ENCODE data around the gene RARB.

Gene RARB

GRCh38 chr3:25386686-25387255 is 41.3 kb upstream of the RARB start:
- H3K4me3 ChIP-seq, result no peak overlapping the region
- no peak for DNase-seq (ENCODE audit: low spot score)
- H3K27ac ChIP-seq, result no peak overlapping the region
- TF ChIP-seq CTCF (IDR thresholded peaks at IDR 0.05), result no peak

- no peak for TF ChIP-seq CTCF (IDR thresholded peaks at IDR 0.05)
- no peak overlapping the region for H3K27ac ChIP-seq
- no peak overlapping the region for H3K4me3 ChIP-seq
- no peak for DNase-seq (ENCODE audit: low spot score)
Observed at GRCh38 chr3:25390605-25391004, 37.5 kb upstream of the RARB start.

GRCh38 chr3:25396251-25396650 is 31.8 kb upstream of the RARB start:
- Histone ChIP-seq H3K4me3 (no peak overlapping the region), H3K27ac (no peak overlapping the region)
- no peak for TF ChIP-seq CTCF (IDR thresholded peaks at IDR 0.05)
- no peak for DNase-seq (ENCODE audit: low spot score)

- Histone ChIP-seq H3K27ac (no peak overlapping the region), H3K4me3 (no peak overlapping the region)
- TF ChIP-seq CTCF (IDR thresholded peaks at IDR 0.05), result no peak
- no peak for DNase-seq (ENCODE audit: low spot score)
Observed at GRCh38 chr3:25396686-25397085, 31.4 kb upstream of the RARB start.

- H3K27ac ChIP-seq, result no peak overlapping the region
- TF ChIP-seq CTCF (IDR thresholded peaks at IDR 0.05), result no peak
- DNase-seq (ENCODE audit: low spot score), result no peak
- H3K4me3 ChIP-seq, result no peak overlapping the region
Observed at GRCh38 chr3:25397150-25397549, 30.9 kb upstream of the RARB start.

- no peak overlapping the region for H3K4me3 ChIP-seq
- H3K27ac ChIP-seq, result no peak overlapping the region
- TF ChIP-seq CTCF (IDR thresholded peaks at IDR 0.05), result no peak
- DNase-seq (ENCODE audit: low spot score), result no peak
Observed at GRCh38 chr3:25400587-25400986, 27.5 kb upstream of the RARB start.

- Histone ChIP-seq H3K4me3 (no peak overlapping the region), H3K27ac (no peak overlapping the region)
- no peak for TF ChIP-seq CTCF (IDR thresholded peaks at IDR 0.05)
- DNase-seq (ENCODE audit: low spot score), result no peak
Observed at GRCh38 chr3:25403968-25404367, 24.1 kb upstream of the RARB start.

All from coronary artery (tissue), 2 donors.